Measurements from ENCODE around the gene BMAL2. TPM values are rescaled to one million over a fixed set of nuclear protein-coding genes. Genes with fewer than 3 reads are reported as not detected.

Gene BMAL2
- total RNA-seq, 4 donors from 2014 or later = 7.6 to 16.6 (median 10.5) TPM

DNA sequence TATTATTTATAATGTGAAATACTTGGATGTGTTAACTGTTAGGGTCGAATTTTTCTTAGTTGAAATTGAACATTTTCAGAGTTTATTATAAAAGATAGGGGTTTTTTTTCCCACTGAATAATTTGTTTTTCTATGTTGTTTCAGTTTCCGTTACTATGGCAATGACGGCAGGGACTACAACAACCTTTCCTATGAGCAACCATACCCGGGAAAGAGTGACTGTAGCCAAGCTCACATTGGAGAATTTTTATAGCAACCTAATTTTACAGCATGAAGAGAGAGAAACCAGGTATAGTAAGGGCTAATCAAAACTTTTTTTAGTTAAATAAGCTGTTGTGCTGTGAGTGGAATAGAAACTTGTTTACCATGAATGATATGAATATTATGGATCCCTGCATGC lies 35.1 kb upstream of the BMAL2 start:
- Histone ChIP-seq H3K36me3 (peaks cover 25% of the 10 kb centered on the region), H3K4me3 (no peak overlapping the region), H3K27ac (no peak overlapping the region), H3K27me3 (no peaks in the 10 kb centered on the region), H3K9me3 (no peaks in the 10 kb centered on the region), H3K4me1 (peaks cover 8% of the 10 kb centered on the region)
- TF ChIP-seq POLR2A (IDR thresholded peaks at IDR 0.05) (no peak), POLR2AphosphoS5 (IDR thresholded peaks at IDR 0.05) (no peak), EP300 (IDR thresholded peaks at IDR 0.05) (no peak)
- TF ChIP-seq, protein P1, sequence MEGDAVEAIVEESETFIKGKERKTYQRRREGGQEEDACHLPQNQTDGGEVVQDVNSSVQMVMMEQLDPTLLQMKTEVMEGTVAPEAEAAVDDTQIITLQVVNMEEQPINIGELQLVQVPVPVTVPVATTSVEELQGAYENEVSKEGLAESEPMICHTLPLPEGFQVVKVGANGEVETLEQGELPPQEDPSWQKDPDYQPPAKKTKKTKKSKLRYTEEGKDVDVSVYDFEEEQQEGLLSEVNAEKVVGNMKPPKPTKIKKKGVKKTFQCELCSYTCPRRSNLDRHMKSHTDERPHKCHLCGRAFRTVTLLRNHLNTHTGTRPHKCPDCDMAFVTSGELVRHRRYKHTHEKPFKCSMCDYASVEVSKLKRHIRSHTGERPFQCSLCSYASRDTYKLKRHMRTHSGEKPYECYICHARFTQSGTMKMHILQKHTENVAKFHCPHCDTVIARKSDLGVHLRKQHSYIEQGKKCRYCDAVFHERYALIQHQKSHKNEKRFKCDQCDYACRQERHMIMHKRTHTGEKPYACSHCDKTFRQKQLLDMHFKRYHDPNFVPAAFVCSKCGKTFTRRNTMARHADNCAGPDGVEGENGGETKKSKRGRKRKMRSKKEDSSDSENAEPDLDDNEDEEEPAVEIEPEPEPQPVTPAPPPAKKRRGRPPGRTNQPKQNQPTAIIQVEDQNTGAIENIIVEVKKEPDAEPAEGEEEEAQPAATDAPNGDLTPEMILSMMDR (IDR thresholded peaks at IDR 0.05) = no peak
- no peak for DNase-seq (ENCODE audit: low spot score in 2 of 2)
- WGBS = 80% methylated on average over 4 of the region's 4 CpGs

DNA sequence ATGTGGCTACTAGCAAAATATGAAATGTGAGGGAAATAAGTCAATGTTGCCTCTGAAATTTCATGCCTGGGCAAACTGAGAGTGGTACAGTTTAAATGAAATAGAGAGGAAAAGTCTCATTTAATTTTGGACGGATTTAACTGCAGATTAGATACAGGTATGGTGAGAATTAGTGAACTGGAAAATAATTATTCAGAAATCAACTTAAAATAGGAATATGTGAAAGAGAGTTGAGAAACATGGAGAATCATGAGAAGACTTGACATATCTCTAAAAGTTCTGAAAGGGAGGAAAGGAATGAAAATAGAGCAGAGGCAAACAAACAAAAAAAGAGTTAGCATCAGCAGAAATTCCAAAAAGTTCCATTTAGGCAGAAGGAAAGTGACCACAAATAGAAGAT lies 33.5 kb upstream of the BMAL2 start:
- H3K27ac ChIP-seq = no peak overlapping the region

DNA sequence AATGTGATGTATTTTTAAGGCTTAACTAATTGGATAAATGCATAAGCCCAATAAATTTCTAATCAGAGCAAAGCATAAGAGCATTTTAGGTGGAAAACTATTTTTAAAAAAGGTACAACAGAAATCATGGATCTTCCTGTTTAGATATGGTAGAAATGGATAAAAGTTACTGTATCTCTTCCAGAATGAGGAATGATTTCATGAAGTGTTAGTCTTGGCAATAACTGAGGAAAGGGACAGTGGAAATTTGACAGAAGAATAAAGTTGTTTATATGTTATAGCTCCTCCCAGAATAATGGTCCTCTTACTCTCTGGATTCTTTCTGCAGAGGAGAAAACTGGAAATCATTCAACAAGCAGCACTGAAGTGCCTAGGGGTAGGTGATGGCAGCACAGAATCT lies 32.4 kb upstream of the BMAL2 start:
- Histone ChIP-seq H3K9me3 (no peaks in the 10 kb centered on the region), H3K36me3 (peaks cover 33% of the 10 kb centered on the region), H3K27ac (no peak overlapping the region), H3K27me3 (no peaks in the 10 kb centered on the region), H3K4me1 (no peaks in the 10 kb centered on the region), H3K4me3 (no peak overlapping the region)
- TF ChIP-seq POLR2A (IDR thresholded peaks at IDR 0.05) (no peak), EP300 (IDR thresholded peaks at IDR 0.05) (no peak), POLR2AphosphoS5 (IDR thresholded peaks at IDR 0.05) (no peak)
- TF ChIP-seq, protein P1 (IDR thresholded peaks at IDR 0.05) = no peak
- DNase-seq (ENCODE audit: low spot score in 2 of 2) = no peak

More for the DNA sequence above, 33.5 kb upstream of the BMAL2 start:
- H3K36me3 ChIP-seq = peaks cover 33% of the 10 kb centered on the region
- DNase-seq (ENCODE audit: low spot score in 2 of 2) = no peak
- TF ChIP-seq POLR2AphosphoS5 (IDR thresholded peaks at IDR 0.05) (no peak), EP300 (IDR thresholded peaks at IDR 0.05) (no peak), POLR2A (IDR thresholded peaks at IDR 0.05) (no peak)
- TF ChIP-seq, protein P1 (IDR thresholded peaks at IDR 0.05) = no peak
- no peaks in the 10 kb centered on the region for H3K9me3 ChIP-seq
- WGBS = 92% methylated on average over 1 of the region's 1 CpG
- H3K27me3 ChIP-seq = no peaks in the 10 kb centered on the region
- H3K4me3 ChIP-seq = no peak overlapping the region
- H3K4me1 ChIP-seq = no peaks in the 10 kb centered on the region

DNA sequence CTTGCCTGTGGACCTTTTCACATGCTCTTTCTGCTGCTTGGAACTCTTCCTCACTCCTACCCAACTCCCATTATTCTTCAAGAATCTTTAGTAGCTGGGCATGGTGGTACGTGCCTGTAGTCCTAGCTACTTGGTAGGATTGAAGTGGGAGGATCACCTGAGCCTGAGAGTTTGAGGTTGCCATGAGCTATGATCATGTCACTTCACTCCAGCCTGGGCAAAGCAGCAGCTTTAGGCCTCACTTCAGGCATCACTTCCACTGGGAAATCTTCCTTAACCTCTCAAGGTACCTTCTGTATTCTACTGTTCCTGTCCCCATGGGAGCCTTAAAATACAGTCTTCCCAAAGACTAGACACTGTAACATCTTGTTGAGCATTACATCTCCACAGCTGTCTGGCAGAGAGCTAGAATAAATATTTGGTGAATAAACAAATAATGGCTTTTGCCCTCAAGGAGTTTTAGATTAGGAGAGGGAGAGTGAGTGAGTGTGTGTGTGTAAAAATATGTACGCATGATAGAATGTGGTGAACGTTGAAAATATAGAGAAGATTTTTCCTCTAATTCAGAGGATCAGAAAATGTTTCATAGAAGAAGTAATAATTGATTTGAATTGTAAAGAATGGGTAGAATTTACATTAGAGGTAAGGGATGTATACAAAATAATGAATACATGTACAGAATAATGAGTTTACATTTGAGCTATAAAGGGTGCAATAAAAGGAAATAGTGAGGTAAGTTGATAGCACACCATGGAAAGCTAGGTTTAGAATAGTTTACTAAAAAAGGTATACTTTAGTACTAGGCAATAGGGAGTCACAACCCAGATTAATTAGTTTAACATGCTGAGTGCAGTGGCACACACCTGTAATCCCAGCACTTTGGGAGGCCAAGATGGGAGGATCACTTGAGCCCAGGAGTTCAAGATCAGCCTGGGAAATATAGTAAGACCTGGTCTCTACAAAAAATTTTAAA lies 29.2 kb upstream of the BMAL2 start:
- WGBS = 72% methylated on average over 3 of the region's 3 CpGs
- Histone ChIP-seq H3K9me3 (no peaks in the 10 kb centered on the region), H3K36me3 (peaks cover 26% of the 10 kb centered on the region), H3K4me1 (no peaks in the 10 kb centered on the region), H3K27ac (no peak overlapping the region), H3K4me3 (no peak overlapping the region), H3K27me3 (no peaks in the 10 kb centered on the region)
- no peak for TF ChIP-seq POLR2AphosphoS5 (IDR thresholded peaks at IDR 0.05)
- no peak for TF ChIP-seq POLR2A (IDR thresholded peaks at IDR 0.05)
- TF ChIP-seq, protein P1 (IDR thresholded peaks at IDR 0.05) = no peak
- TF ChIP-seq EP300 (IDR thresholded peaks at IDR 0.05) = no peak
- DNase-seq (ENCODE audit: low spot score in 2 of 2) = no peak

DNA sequence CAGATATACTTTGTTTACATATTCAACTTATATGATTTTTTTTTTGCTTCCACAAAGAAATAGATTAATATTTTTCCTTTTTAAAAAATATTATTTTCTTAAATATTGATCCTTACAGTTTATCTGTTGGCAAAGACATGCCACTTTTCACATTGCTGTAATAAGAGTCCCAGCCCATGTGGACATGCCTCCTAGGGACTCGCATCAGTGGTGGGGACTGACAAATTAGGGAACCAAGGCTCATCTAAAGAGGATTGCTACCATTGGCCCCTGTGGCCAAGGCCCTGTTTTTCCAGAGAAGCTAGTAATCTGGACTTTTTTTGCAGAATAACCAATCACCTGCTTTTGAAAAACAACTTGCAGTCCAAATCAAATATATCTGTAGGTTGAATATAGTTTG lies 27.8 kb upstream of the BMAL2 start:
- WGBS = 88% methylated on average over 1 of the region's 1 CpG
- no peak for DNase-seq (ENCODE audit: low spot score in 2 of 2)
- TF ChIP-seq POLR2A (IDR thresholded peaks at IDR 0.05) (no peak), EP300 (IDR thresholded peaks at IDR 0.05) (no peak), POLR2AphosphoS5 (IDR thresholded peaks at IDR 0.05) (no peak)
- TF ChIP-seq, protein P1 (IDR thresholded peaks at IDR 0.05) = no peak
- H3K27me3 ChIP-seq = no peaks in the 10 kb centered on the region
- H3K27ac ChIP-seq = no peak overlapping the region
- no peak overlapping the region for H3K4me3 ChIP-seq
- H3K9me3 ChIP-seq = no peaks in the 10 kb centered on the region
- H3K36me3 ChIP-seq = peaks cover 27% of the 10 kb centered on the region
- no peaks in the 10 kb centered on the region for H3K4me1 ChIP-seq

Measured in suprapubic skin (tissue), 4 donors.